ENCODE results near the gene ITPR2.
"Not testable (repeated sequence)": the region's sequence is repeated elsewhere in the genome, so short reads cannot be mapped to it uniquely, and the experiment has no call there.

The ITPR2 gene

GRCh38 chr12:26551385-26551784 is 281.6 kb downstream of the ITPR2 start:
- DNase-seq = no peak

GRCh38 chr12:26548227-26548626 is 284.8 kb downstream of the ITPR2 start:
- DNase-seq = no peak

- no peak for DNase-seq
These were observed 286.3 kb downstream of the ITPR2 start for GRCh38 chr12:26546535-26547314.

GRCh38 chr12:26539131-26539530 is 293.9 kb downstream of the ITPR2 start:
- no peak for DNase-seq

GRCh38 chr12:26537651-26538050 is 295.3 kb downstream of the ITPR2 start:
- no peak for DNase-seq

- DNase-seq = no peak
These were observed 295.9 kb downstream of the ITPR2 start for GRCh38 chr12:26537126-26537525.

- no peak for DNase-seq
These were observed 297.2 kb downstream of the ITPR2 start for GRCh38 chr12:26535826-26536225.

GRCh38 chr12:26534071-26534470 is 298.9 kb downstream of the ITPR2 start:
- DNase-seq = no peak

- DNase-seq = no peak
These were observed 299.8 kb downstream of the ITPR2 start for GRCh38 chr12:26533211-26533610.

GRCh38 chr12:26530461-26530860 is 302.5 kb downstream of the ITPR2 start:
- no peak for DNase-seq

GRCh38 chr12:26528943-26529342 is 304.1 kb downstream of the ITPR2 start:
- no peak for DNase-seq

- DNase-seq = no peak
These were observed 305.3 kb downstream of the ITPR2 start for GRCh38 chr12:26527682-26528081.

GRCh38 chr12:26524862-26525465 is 308.0 kb downstream of the ITPR2 start:
- DNase-seq = no peak

- DNase-seq = no peak
These were observed 309.3 kb downstream of the ITPR2 start for GRCh38 chr12:26523708-26524150.

GRCh38 chr12:26520869-26521268 is 312.1 kb downstream of the ITPR2 start:
- DNase-seq = no peak

- DNase-seq = no peak
These were observed 312.9 kb downstream of the ITPR2 start for GRCh38 chr12:26520109-26520508.

GRCh38 chr12:26519462-26519861 is 313.5 kb downstream of the ITPR2 start:
- no peak for DNase-seq

- not testable (repeated sequence) for DNase-seq
These were observed 315.7 kb downstream of the ITPR2 start for GRCh38 chr12:26517320-26517719.

GRCh38 chr12:26514364-26514763 is 318.6 kb downstream of the ITPR2 start:
- no peak for DNase-seq

GRCh38 chr12:26513363-26514043 is 319.5 kb downstream of the ITPR2 start:
- no peak for DNase-seq

- no peak for DNase-seq
These were observed 320.8 kb downstream of the ITPR2 start for GRCh38 chr12:26512213-26512612.

GRCh38 chr12:26510354-26510674 is 322.7 kb downstream of the ITPR2 start:
- no peak for DNase-seq

- DNase-seq = no peak
These were observed 325.4 kb downstream of the ITPR2 start for GRCh38 chr12:26507613-26508012.

- DNase-seq = no peak
These were observed 332.9 kb downstream of the ITPR2 start for GRCh38 chr12:26499979-26500640.
